ENCODE results near the gene PLXNB3.
"Not testable (repeated sequence)": the region's sequence is repeated elsewhere in the genome, so short reads cannot be mapped to it uniquely, and the experiment has no call there.

Gene PLXNB3

GRCh38 chrX:153736071-153736820, 27.8 kb upstream of the PLXNB3 start:
- Histone ChIP-seq H3K4me3 (ENCODE audit: low read length) (no peak overlapping the region), H3K27ac (ENCODE audit: low read depth, low read length) (no peak overlapping the region), H3K4me1 (ENCODE audit: control insufficient read depth, insufficient read depth, low read length) (no peaks in the 10 kb centered on the region), H3K9ac (ENCODE audit: low read length) (no peak overlapping the region), H3K27me3 (ENCODE audit: control insufficient read depth, insufficient read depth, low read length) (peaks cover 3% of the 10 kb centered on the region), H3K36me3 (ENCODE audit: control insufficient read depth, insufficient read depth, low read length) (no peaks in the 10 kb centered on the region)

- H3K27ac ChIP-seq (ENCODE audit: low read depth, low read length), result no peak overlapping the region
- no peak overlapping the region for H3K4me3 ChIP-seq (ENCODE audit: low read length)
- H3K9ac ChIP-seq (ENCODE audit: low read length), result no peak overlapping the region
- no peaks in the 10 kb centered on the region for H3K4me1 ChIP-seq (ENCODE audit: control insufficient read depth, insufficient read depth, low read length)
- H3K27me3 ChIP-seq (ENCODE audit: control insufficient read depth, insufficient read depth, low read length), result peaks cover 3% of the 10 kb centered on the region
- no peaks in the 10 kb centered on the region for H3K36me3 ChIP-seq (ENCODE audit: control insufficient read depth, insufficient read depth, low read length)
Observed at GRCh38 chrX:153736871-153737441, 27.1 kb upstream of the PLXNB3 start.

GRCh38 chrX:153738056-153738605, 25.9 kb upstream of the PLXNB3 start:
- no peak overlapping the region for H3K27ac ChIP-seq (ENCODE audit: low read depth, low read length)
- no peak overlapping the region for H3K4me3 ChIP-seq (ENCODE audit: low read length)
- H3K9ac ChIP-seq (ENCODE audit: low read length), result no peak overlapping the region
- H3K27me3 ChIP-seq (ENCODE audit: control insufficient read depth, insufficient read depth, low read length), result peaks cover 3% of the 10 kb centered on the region
- no peaks in the 10 kb centered on the region for H3K36me3 ChIP-seq (ENCODE audit: control insufficient read depth, insufficient read depth, low read length)
- H3K4me1 ChIP-seq (ENCODE audit: control insufficient read depth, insufficient read depth, low read length), result no peaks in the 10 kb centered on the region

- no peak overlapping the region for H3K4me3 ChIP-seq (ENCODE audit: low read length)
- H3K9ac ChIP-seq (ENCODE audit: low read length), result no peak overlapping the region
- no peak overlapping the region for H3K27ac ChIP-seq (ENCODE audit: low read depth, low read length)
- H3K4me1 ChIP-seq (ENCODE audit: control insufficient read depth, insufficient read depth, low read length), result peaks cover 3% of the 10 kb centered on the region
- no peaks in the 10 kb centered on the region for H3K36me3 ChIP-seq (ENCODE audit: control insufficient read depth, insufficient read depth, low read length)
- H3K27me3 ChIP-seq (ENCODE audit: control insufficient read depth, insufficient read depth, low read length), result peaks cover 3% of the 10 kb centered on the region
Observed at GRCh38 chrX:153739754-153740486, 24.1 kb upstream of the PLXNB3 start.

GRCh38 chrX:153740631-153741222, 23.3 kb upstream of the PLXNB3 start:
- H3K36me3 ChIP-seq (ENCODE audit: control insufficient read depth, insufficient read depth, low read length), result no peaks in the 10 kb centered on the region
- H3K9ac ChIP-seq (ENCODE audit: low read length), result no peak overlapping the region
- H3K27ac ChIP-seq (ENCODE audit: low read depth, low read length), result no peak overlapping the region
- peaks cover 3% of the 10 kb centered on the region for H3K27me3 ChIP-seq (ENCODE audit: control insufficient read depth, insufficient read depth, low read length)
- peaks cover 3% of the 10 kb centered on the region for H3K4me1 ChIP-seq (ENCODE audit: control insufficient read depth, insufficient read depth, low read length)
- H3K4me3 ChIP-seq (ENCODE audit: low read length), result no peak overlapping the region

- no peak overlapping the region for H3K9ac ChIP-seq (ENCODE audit: low read length)
- no peaks in the 10 kb centered on the region for H3K36me3 ChIP-seq (ENCODE audit: control insufficient read depth, insufficient read depth, low read length)
- peaks cover 3% of the 10 kb centered on the region for H3K4me1 ChIP-seq (ENCODE audit: control insufficient read depth, insufficient read depth, low read length)
- H3K4me3 ChIP-seq (ENCODE audit: low read length), result no peak overlapping the region
- H3K27ac ChIP-seq (ENCODE audit: low read depth, low read length), result no peak overlapping the region
- H3K27me3 ChIP-seq (ENCODE audit: control insufficient read depth, insufficient read depth, low read length), result peaks cover 3% of the 10 kb centered on the region
Observed at GRCh38 chrX:153741446-153741845, 22.6 kb upstream of the PLXNB3 start.

- H3K9ac ChIP-seq (ENCODE audit: low read length); H3K4me3 ChIP-seq (ENCODE audit: low read length); H3K27ac ChIP-seq (ENCODE audit: low read depth, low read length); H3K36me3 ChIP-seq (ENCODE audit: control insufficient read depth, insufficient read depth, low read length); H3K27me3 ChIP-seq (ENCODE audit: control insufficient read depth, insufficient read depth, low read length); H3K4me1 ChIP-seq (ENCODE audit: control insufficient read depth, insufficient read depth, low read length): not testable (repeated sequence)
Observed at GRCh38 chrX:153742111-153742510, 21.9 kb upstream of the PLXNB3 start.

- H3K27me3 ChIP-seq (ENCODE audit: control insufficient read depth, insufficient read depth, low read length); H3K9ac ChIP-seq (ENCODE audit: low read length); H3K4me1 ChIP-seq (ENCODE audit: control insufficient read depth, insufficient read depth, low read length); H3K36me3 ChIP-seq (ENCODE audit: control insufficient read depth, insufficient read depth, low read length): not testable (repeated sequence)
- H3K27ac ChIP-seq (ENCODE audit: low read depth, low read length), result peak overlapping the region; percentile 71
- peak overlapping the region; percentile 15 for H3K4me3 ChIP-seq (ENCODE audit: low read length)
Observed at GRCh38 chrX:153742796-153743467, 21.1 kb upstream of the PLXNB3 start.

GRCh38 chrX:153743468-153744209, 20.4 kb upstream of the PLXNB3 start:
- not testable (repeated sequence) for H3K9ac ChIP-seq (ENCODE audit: low read length)
- peak overlapping the region; percentile 71 for H3K27ac ChIP-seq (ENCODE audit: low read depth, low read length)

GRCh38 chrX:153744210-153745066, 19.6 kb upstream of the PLXNB3 start:
- Histone ChIP-seq H3K4me3 (ENCODE audit: low read length) (peak overlapping the region; percentile 2), H3K9ac (ENCODE audit: low read length) (no peak overlapping the region), H3K27me3 (ENCODE audit: control insufficient read depth, insufficient read depth, low read length) (no peaks in the 10 kb centered on the region), H3K27ac (ENCODE audit: low read depth, low read length) (peak overlapping the region; percentile 71), H3K4me1 (ENCODE audit: control insufficient read depth, insufficient read depth, low read length) (peaks cover 3% of the 10 kb centered on the region), H3K36me3 (ENCODE audit: control insufficient read depth, insufficient read depth, low read length) (no peaks in the 10 kb centered on the region)

More at GRCh38 chrX:153743468-153744209, 20.4 kb upstream of the PLXNB3 start:
- not testable (repeated sequence) for H3K36me3 ChIP-seq (ENCODE audit: control insufficient read depth, insufficient read depth, low read length); H3K27me3 ChIP-seq (ENCODE audit: control insufficient read depth, insufficient read depth, low read length); H3K4me1 ChIP-seq (ENCODE audit: control insufficient read depth, insufficient read depth, low read length)
- H3K4me3 ChIP-seq (ENCODE audit: low read length), result peak overlapping the region; percentile 15

- not testable (repeated sequence) for H3K4me3 ChIP-seq (ENCODE audit: low read length); H3K4me1 ChIP-seq (ENCODE audit: control insufficient read depth, insufficient read depth, low read length); H3K36me3 ChIP-seq (ENCODE audit: control insufficient read depth, insufficient read depth, low read length); H3K9ac ChIP-seq (ENCODE audit: low read length); H3K27me3 ChIP-seq (ENCODE audit: control insufficient read depth, insufficient read depth, low read length)
- peak overlapping the region; percentile 71 for H3K27ac ChIP-seq (ENCODE audit: low read depth, low read length)
Observed at GRCh38 chrX:153745067-153745433, 19.0 kb upstream of the PLXNB3 start.
